GM10248 (cell line): ENCODE measurements around the gene CNTNAP1.

Experiments used
- CTCF ChIA-PET: fragments of 300-600 bp; sonication (Branson Sonifier 250); formaldehyde crosslinking; extraction: SDS; loops from one replicate; lab custom pipeline; 2021; ENCODE audit warnings: antibody characterized with exemption; lab: Yijun Ruan, JAX
- POLR2A ChIA-PET: fragments of 350-650 bp; sonication (Branson Sonifier 250); formaldehyde crosslinking; extraction: SDS; loops from one replicate; lab custom pipeline; 2020; ENCODE audit warnings: antibody characterized with exemption; lab: Yijun Ruan, JAX
- DNase-seq: peaks from one replicate; pipeline ENCODE4 v3.0.0; 2012; ENCODE audit errors: extremely low spot score
- CTCF ChIP-seq: IDR thresholded peaks from 2 replicates; pipeline ENCODE4 v1.5.1; 2012; ENCODE audit warnings: mild to moderate bottlenecking, low read depth; ENCODE audit errors: extremely low read depth, missing control alignments, control extremely low read depth

The CNTNAP1 gene

GRCh38 chr17:42675348-42675964, 6.9 kb upstream of the CNTNAP1 start:
- ChIA-PET POLR2A (no interaction called here), CTCF (interaction anchor here (0.9 to 6.5 kb wide), 8 partner anchors 12 to 98 kb away, joined by 3 to 97 read pairs (median 9); partner anchors contain the start of genes PSMC3IP, RETREG3, TUBG1 and TUBG2)
- DNase-seq = no peak
- no peak for TF ChIP-seq CTCF

DNA sequence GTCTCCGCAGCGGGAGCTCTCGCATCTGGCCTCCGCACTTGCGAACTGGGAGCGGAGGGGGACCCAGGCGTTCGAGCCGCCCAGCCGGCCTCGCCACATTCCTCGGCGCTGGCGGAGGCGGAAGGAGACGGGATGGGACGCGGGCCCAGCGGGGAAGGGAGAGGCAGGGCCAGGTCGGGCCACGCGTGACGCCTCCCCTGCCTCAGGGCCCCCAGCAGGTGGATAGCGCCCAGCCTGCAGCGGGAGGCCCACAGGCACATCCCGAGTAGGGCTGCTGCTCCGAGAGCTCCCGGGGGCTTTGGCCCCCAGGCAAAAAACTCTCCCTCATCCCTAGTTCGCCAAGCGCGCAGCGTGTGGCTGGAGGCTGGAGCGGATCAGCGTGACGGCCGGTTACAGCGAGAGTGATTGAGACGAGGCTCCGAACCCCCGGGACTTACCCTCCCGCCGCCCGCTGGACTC, 6.3 kb upstream of the CNTNAP1 start:
- POLR2A ChIA-PET = interaction anchor here (1.2 kb wide), 1 partner anchor 67 kb away, joined by 4 read pairs; the partner anchor contains the start of genes RETREG3 and TUBG1
- CTCF ChIA-PET = interaction anchor here (0.9 to 6.5 kb wide), 8 partner anchors 8 to 98 kb away, joined by 3 to 97 read pairs (median 4); partner anchors contain the start of genes PSMC3IP, RETREG3 and TUBG1
- DNase-seq = no peak
- no peak for TF ChIP-seq CTCF

DNA sequence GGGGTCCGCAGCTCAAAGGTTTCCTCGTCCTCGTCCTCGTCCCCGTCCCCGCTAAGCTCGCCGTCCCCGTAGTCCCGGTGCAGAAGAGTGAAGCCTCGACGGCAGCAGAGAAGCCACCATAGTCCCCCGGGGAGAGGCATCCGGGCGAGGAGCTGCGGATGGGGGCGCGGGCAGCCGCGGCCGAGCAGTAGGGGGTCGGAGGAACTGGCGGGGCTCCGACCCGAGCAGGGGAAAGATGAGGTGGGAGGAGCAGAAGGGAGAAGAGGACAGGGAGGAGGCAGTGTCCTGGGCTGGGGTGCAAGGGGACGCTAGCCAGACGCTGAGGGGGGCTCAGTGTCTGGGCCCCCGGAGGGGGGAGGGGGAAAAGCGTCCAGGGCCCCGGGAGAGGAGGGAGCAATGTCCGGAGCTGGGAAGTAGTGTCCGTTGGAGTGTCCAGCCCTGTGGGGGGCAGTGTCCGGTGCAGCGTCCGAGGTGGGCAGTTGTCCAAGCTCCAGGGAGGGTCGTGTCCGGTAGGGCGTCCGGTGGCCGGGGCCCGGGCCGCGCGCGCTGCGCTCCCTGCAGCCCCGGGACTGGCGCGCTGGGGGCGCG, 5.8 kb upstream of the CNTNAP1 start, which contains the start of gene PLEKHH3:
PLEKHH3 (minus strand) TSS at position 571 of the 588 bp plus-strand sequence; CDS start at position 140, 431 bp downstream.
- ChIA-PET POLR2A (interaction anchor here (1.0 to 1.2 kb wide), 2 partner anchors 13 to 67 kb away, joined by 3 to 4 read pairs; partner anchors contain the start of genes RETREG3 and TUBG1), CTCF (interaction anchor here (0.9 to 6.5 kb wide), 8 partner anchors 8 to 99 kb away, joined by 3 to 97 read pairs (median 4); partner anchors contain the start of genes PSMC3IP, RETREG3 and TUBG1)
- DNase-seq = no peak
- TF ChIP-seq CTCF = no peak

DNA sequence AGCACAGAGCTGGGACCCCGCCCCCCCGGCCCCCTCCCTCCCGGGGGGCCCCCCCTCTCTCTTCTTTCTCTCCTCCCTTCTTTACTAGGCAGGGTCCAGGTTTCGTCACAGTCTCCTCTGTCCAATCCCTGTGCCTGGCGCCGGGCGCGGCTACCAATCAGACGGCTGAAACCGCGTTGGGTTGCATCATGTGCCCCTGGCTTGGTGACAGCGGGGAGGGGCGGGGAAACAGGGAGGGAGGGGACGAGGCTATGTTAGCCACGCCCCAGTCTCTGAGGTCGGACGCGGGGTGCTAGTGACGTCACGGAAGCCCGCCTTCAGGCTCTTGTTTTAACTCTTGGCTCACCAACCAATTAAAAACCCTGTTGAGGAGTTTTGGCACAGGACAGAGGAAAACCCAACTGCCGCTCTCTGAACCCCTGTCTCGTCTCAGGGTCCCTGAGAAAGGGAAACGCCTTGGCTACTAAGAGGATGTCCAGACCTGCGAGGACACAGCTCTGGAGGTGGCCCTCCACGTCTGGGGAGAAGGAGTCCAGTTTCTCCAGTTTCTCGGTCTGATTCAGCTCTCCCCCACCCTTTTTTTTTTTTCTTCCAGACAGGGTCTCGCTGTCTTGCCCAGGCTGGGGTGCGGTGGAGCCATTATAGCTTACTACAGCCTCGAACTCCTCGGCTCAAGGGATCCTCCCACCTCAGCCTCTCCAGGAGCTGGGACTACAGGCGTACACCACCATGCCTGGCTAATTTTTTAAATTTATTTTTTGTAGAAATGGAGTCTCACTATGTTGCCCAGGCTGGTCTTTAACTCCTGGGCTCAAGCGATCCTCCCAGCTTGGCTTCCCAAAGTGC, 5.1 kb upstream of the CNTNAP1 start:
- ChIA-PET CTCF (interaction anchor here (1.0 to 6.5 kb wide), 7 partner anchors 9 to 99 kb away, joined by 3 to 97 read pairs (median 4); partner anchors contain the start of genes PSMC3IP, RETREG3 and TUBG1), POLR2A (interaction anchor here (1.0 to 1.2 kb wide), 2 partner anchors 14 to 68 kb away, joined by 3 to 4 read pairs; partner anchors contain the start of genes RETREG3 and TUBG1)
- peak; percentile 98 for DNase-seq
- no peak for TF ChIP-seq CTCF

- POLR2A ChIA-PET = no interaction called here
- CTCF ChIA-PET = interaction anchor here (1.0 to 6.5 kb wide), 13 partner anchors 11 to 806 kb away, joined by 3 to 97 read pairs (median 5); partner anchors contain the start of genes DHX8, PSMC3IP, RETREG3 and TUBG1
- TF ChIP-seq CTCF = no peak
- DNase-seq = peak; percentile 89
These were observed 4.2 kb upstream of the CNTNAP1 start for GRCh38 chr17:42677921-42678781.
